ENCODE measurements around the gene ZBTB2.

DNA sequence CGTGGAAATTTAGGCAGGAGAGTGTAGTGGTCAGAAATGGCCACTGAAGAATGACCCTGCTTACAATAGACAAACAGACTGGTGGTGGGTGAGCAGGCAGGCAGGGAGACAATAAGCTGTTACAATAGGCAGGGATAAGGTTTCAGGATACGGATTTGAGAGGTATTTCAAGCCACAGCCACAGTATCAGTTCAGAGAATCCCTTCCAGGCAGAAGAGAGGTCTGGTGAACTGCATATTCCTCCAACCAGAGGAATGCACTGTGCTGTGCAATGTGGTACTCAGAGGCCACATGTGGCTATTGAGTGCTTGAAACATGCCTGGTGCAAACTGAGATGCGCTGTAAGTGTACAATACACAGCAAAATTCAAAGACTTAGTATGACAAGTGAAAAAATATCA, 40.0 kb upstream of the ZBTB2 start:
- TF ChIP-seq, protein P1, sequence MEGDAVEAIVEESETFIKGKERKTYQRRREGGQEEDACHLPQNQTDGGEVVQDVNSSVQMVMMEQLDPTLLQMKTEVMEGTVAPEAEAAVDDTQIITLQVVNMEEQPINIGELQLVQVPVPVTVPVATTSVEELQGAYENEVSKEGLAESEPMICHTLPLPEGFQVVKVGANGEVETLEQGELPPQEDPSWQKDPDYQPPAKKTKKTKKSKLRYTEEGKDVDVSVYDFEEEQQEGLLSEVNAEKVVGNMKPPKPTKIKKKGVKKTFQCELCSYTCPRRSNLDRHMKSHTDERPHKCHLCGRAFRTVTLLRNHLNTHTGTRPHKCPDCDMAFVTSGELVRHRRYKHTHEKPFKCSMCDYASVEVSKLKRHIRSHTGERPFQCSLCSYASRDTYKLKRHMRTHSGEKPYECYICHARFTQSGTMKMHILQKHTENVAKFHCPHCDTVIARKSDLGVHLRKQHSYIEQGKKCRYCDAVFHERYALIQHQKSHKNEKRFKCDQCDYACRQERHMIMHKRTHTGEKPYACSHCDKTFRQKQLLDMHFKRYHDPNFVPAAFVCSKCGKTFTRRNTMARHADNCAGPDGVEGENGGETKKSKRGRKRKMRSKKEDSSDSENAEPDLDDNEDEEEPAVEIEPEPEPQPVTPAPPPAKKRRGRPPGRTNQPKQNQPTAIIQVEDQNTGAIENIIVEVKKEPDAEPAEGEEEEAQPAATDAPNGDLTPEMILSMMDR (IDR thresholded peaks at IDR 0.05; ENCODE audit: low read depth, low read length) = no peak
- TF ChIP-seq POLR2A (IDR thresholded peaks at IDR 0.05; ENCODE audit: extremely low read depth, insufficient read length) = no peak
- TF ChIP-seq, protein P2, sequence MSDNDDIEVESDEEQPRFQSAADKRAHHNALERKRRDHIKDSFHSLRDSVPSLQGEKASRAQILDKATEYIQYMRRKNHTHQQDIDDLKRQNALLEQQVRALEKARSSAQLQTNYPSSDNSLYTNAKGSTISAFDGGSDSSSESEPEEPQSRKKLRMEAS (IDR thresholded peaks at IDR 0.05; ENCODE audit: low read depth, low read length) = no peak
